ENCODE measurements around the gene RFT1. TPM values are rescaled to one million over a fixed set of nuclear protein-coding genes. Genes with fewer than 3 reads are reported as not detected.
A peak's percentile ranks its signal among the peaks of the same experiment; 100 is the strongest.

The RFT1 gene
- total and polyA plus RNA-seq, 2 donors (not counting 3 experiments of a cell fraction or from before 2014, with no cell fraction given), result 29.8 to 39.9 TPM

GRCh38 chr3:53073553-53074365 lies 56.5 kb downstream of the RFT1 start:
- Histone ChIP-seq H3K36me3 (ENCODE audit: control insufficient read depth in 2 of 2, extremely low read depth in 1 of 2, insufficient read depth in 2 of 2, low read length in 2 of 2) (no peaks in the 10 kb centered on the region), H2AFZ (ENCODE audit: low read depth, low read length) (peak overlapping the region; percentile 95), H4K20me1 (replicated peaks; ENCODE audit: control insufficient read depth, extremely low read depth, insufficient read depth, low read length) (no peaks in the 10 kb centered on the region), H3K9ac (replicated peaks; ENCODE audit: extremely low read depth, insufficient read depth, low read length) (no peak overlapping the region), H3K4me1 (ENCODE audit: control insufficient read depth, extremely low read depth, insufficient read depth, low read length) (peaks cover 8% of the 10 kb centered on the region), H3K4me2 (ENCODE audit: insufficient read depth, low read length) (peak overlapping the region; percentile 84), H3K9me3 (replicated peaks; ENCODE audit: control insufficient read depth, insufficient read depth, low read length) (no peaks in the 10 kb centered on the region), H3K27me3 (ENCODE audit: control insufficient read depth in 2 of 2, insufficient read depth in 2 of 2, low read length in 2 of 2) (peaks cover 0 to 2% of the 10 kb centered on the region in 2 experiments), H3K27ac (ENCODE audit: insufficient read depth, low read depth, low read length) (no peak overlapping the region), H3K79me2 (ENCODE audit: control insufficient read depth, insufficient read depth, low read length) (no peaks in the 10 kb centered on the region), H3K9me1 (replicated peaks; ENCODE audit: control insufficient read depth, extremely low read depth, insufficient read depth, low read length) (no peaks in the 10 kb centered on the region), H3K4me3 (replicated peaks in 1 of 3; ENCODE audit: insufficient read depth in 1 of 3, low read depth in 1 of 3, low read length in 3 of 3) (no peak overlapping the region)
- TF ChIP-seq GATA2 (IDR thresholded peaks at IDR 0.05; ENCODE audit: insufficient read depth, insufficient read length, low read depth, low read length) (no peak), EZH2 (IDR thresholded peaks at IDR 0.05; ENCODE audit: borderline replicate concordance, low read depth, low read length, severe bottlenecking) (no peak), MYC (IDR thresholded peaks at IDR 0.05; ENCODE audit: low read depth, low read length) (no peak), JUN (IDR thresholded peaks at IDR 0.05; ENCODE audit: borderline replicate concordance, insufficient read depth, insufficient read length, low read depth) (no peak), MAX (IDR thresholded peaks at IDR 0.05; ENCODE audit: insufficient read depth, insufficient read length) (no peak), POLR2AphosphoS5 (IDR thresholded peaks at IDR 0.05; ENCODE audit: insufficient read depth, low read depth, low read length) (no peak), POLR2A (IDR thresholded peaks at IDR 0.05; ENCODE audit: low read depth, low read length) (no peak), FOS (IDR thresholded peaks at IDR 0.05; ENCODE audit: borderline replicate concordance, insufficient read depth, low read length) (no peak)
- TF ChIP-seq, protein P1, sequence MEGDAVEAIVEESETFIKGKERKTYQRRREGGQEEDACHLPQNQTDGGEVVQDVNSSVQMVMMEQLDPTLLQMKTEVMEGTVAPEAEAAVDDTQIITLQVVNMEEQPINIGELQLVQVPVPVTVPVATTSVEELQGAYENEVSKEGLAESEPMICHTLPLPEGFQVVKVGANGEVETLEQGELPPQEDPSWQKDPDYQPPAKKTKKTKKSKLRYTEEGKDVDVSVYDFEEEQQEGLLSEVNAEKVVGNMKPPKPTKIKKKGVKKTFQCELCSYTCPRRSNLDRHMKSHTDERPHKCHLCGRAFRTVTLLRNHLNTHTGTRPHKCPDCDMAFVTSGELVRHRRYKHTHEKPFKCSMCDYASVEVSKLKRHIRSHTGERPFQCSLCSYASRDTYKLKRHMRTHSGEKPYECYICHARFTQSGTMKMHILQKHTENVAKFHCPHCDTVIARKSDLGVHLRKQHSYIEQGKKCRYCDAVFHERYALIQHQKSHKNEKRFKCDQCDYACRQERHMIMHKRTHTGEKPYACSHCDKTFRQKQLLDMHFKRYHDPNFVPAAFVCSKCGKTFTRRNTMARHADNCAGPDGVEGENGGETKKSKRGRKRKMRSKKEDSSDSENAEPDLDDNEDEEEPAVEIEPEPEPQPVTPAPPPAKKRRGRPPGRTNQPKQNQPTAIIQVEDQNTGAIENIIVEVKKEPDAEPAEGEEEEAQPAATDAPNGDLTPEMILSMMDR (IDR thresholded peaks at IDR 0.05; ENCODE audit: extremely low read depth in 1 of 2, insufficient read depth in 1 of 2, low read depth in 1 of 2, low read length in 2 of 2), result no peak
- intact Hi-C loops (cut with micrococcal nuclease), result loop anchor here (2.0 kb wide), 1 partner anchor 139 kb away; no protein-coding TSS in a partner anchor
- no peak for DNase-seq (ENCODE audit: low read depth, low spot score)
- POLR2A ChIA-PET, result no interaction called here
- dilution Hi-C loops (cut with MboI; ENCODE audit: extremely low pct_ligation_motif_present, low sequenced_read_pairs), result no loop called here
- CTCF ChIA-PET, result interaction anchor here (0.6 to 1.4 kb wide), 5 partner anchors 11 to 221 kb away, joined by 3 read pairs; no protein-coding TSS in a partner anchor
- FAIRE-seq, result no peak
- BruUV-seq (replicated peaks), result no TSS peak
